Measurements from ENCODE around the gene CDK13.

DNA sequence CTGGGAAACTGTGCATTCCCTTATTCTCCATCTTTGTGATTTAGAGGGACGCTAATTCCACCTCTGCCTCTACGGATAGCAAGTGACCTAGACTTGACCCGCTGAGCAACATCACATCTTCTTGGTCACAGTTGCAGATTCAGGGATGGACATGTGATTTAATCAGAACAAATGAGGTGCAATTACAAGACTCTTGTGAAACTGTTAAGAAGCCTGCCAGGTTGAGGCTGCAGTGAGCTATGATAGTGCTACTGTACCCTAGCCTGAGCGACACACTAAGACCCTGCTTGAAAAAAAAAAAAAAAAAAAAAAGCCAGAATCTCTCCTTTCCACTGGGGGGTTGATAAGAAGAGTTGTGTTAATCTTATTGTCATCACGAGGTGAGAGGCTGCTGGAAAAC, 170.0 kb downstream of the CDK13 start:
- TF ChIP-seq, protein P1, sequence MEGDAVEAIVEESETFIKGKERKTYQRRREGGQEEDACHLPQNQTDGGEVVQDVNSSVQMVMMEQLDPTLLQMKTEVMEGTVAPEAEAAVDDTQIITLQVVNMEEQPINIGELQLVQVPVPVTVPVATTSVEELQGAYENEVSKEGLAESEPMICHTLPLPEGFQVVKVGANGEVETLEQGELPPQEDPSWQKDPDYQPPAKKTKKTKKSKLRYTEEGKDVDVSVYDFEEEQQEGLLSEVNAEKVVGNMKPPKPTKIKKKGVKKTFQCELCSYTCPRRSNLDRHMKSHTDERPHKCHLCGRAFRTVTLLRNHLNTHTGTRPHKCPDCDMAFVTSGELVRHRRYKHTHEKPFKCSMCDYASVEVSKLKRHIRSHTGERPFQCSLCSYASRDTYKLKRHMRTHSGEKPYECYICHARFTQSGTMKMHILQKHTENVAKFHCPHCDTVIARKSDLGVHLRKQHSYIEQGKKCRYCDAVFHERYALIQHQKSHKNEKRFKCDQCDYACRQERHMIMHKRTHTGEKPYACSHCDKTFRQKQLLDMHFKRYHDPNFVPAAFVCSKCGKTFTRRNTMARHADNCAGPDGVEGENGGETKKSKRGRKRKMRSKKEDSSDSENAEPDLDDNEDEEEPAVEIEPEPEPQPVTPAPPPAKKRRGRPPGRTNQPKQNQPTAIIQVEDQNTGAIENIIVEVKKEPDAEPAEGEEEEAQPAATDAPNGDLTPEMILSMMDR (conservative IDR thresholded peaks at IDR 0.05; ENCODE audit: low read length) = no peak
- no peak for TF ChIP-seq EZH2phosphoT487 (IDR thresholded peaks at IDR 0.05; ENCODE audit: borderline replicate concordance, low read depth, low read length)
